MCF 10A (cell line): ENCODE results near the gene RNF208. TPM values are rescaled to one million over a fixed set of nuclear protein-coding genes. Genes with fewer than 3 reads are reported as not detected.
"Not testable (repeated sequence)": the region's sequence is repeated elsewhere in the genome, so short reads cannot be mapped to it uniquely, and the experiment has no call there.

Experiments
- BruUV-seq: library from RNA; stranded (reverse); fragments of 400-500 nt; replicated peaks from 2 replicates; lab custom pipeline; 2021; lab: Mats Ljungman, UMichigan
- CTCF ChIA-PET: fragments of 300-600 bp; sonication (Branson Sonifier 250); formaldehyde crosslinking; extraction: SDS; loops from one replicate; lab custom pipeline; 2021; ENCODE audit warnings: antibody characterized with exemption, inconsistent platforms; lab: Yijun Ruan, JAX
- POLR2A ChIA-PET: fragments of 300-600, 350-650 bp; sonication (Branson Sonifier 250); formaldehyde crosslinking; extraction: SDS; loops from one replicate; lab custom pipeline; 2020; ENCODE audit warnings: antibody characterized with exemption, inconsistent platforms; lab: Yijun Ruan, JAX
- DNase-seq: peaks from one replicate; pipeline ENCODE4 v3.0.0-alpha.2; 2018; ENCODE audit not compliant: unreplicated experiment
- H3K27ac Mint-ChIP-seq: one replicate; pipeline ENCODE4 v1.8.0; 2022; ENCODE audit warnings: mild to moderate bottlenecking, low read depth, mixed read lengths; ENCODE audit not compliant: unreplicated experiment
- H3K27me3 Mint-ChIP-seq: one replicate; pipeline ENCODE4 v1.8.0; 2022; ENCODE audit warnings: mixed read lengths; ENCODE audit not compliant: insufficient read depth, unreplicated experiment
- H3K36me3 Mint-ChIP-seq: one replicate; pipeline ENCODE4 v1.8.0; 2022; ENCODE audit warnings: mild to moderate bottlenecking, moderate library complexity, mixed read lengths; ENCODE audit not compliant: insufficient read depth, unreplicated experiment
- H3K4me1 Mint-ChIP-seq: one replicate; pipeline ENCODE4 v1.8.0; 2022; ENCODE audit warnings: mixed read lengths; ENCODE audit not compliant: insufficient read depth, unreplicated experiment
- H3K4me3 Mint-ChIP-seq: one replicate; pipeline ENCODE4 v1.8.0; 2022; ENCODE audit warnings: mild to moderate bottlenecking, moderate library complexity, mixed read lengths; ENCODE audit not compliant: unreplicated experiment
- H3K9me3 Mint-ChIP-seq: one replicate; pipeline ENCODE4 v1.8.0; 2022; ENCODE audit warnings: mixed read lengths; ENCODE audit not compliant: unreplicated experiment
- intact Hi-C: fragments of 100-400 bp; cut with micrococcal nuclease; formaldehyde crosslinking; loops from 2 replicates; pipeline ENCODE4 v1.14.1; 2022
- total RNA-seq: library from RNA; stranded (reverse); gene quantifications from 2 replicates; pipeline ENCODE4 v1.2.3, GENCODE V29; 2022
- TF ChIP-seq, protein P1 (sequence below): fragments of 200-600 bp; IDR thresholded peaks from one replicate; pipeline ENCODE4 v1.8.0; 2022; ENCODE audit warnings: antibody characterized with exemption, mild to moderate bottlenecking; ENCODE audit not compliant: unreplicated experiment

The RNF208 gene
- total RNA-seq, 1 experiment from 2014 or later = 2.5 TPM

DNA sequence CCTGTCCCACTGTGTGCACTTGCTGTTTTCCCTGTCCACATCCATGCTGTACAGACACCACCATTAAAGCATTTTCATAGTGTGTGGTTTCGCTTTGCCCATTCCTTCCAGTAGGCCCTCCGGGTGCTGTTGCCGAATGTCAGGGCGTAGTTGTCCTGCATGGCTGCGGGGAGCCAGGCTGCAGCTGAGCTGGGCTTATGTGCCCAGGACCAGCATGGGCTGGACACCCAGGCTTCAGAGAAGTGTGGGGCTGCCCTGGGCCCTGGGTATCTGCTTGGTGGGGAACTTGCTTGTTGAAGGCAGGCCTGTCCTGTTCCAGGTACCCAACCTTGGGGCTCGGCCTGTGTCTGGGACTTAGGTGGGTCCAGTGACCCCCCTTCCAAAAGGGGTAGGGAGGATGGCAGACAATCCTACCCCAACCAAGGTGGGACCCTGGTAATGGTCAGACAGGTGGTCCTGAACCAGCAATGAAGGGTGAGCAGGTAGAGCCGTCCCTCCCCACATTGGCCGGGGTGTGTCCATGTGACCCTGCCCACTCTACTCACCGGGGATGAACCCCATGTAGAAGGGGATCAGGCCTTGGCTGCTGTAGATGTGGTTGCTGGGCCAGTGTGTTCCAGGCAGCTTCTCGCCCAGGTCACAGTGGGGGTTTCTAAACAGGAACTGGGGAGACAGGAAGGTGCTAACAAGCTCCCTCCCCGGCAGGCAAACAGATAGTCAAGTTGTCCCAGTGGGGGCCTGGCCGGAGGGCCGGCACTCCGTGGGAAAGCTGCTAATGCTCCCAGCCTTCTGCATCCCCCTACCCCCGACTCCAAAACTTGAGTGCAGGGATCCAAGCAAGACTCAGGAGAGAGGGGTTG is 21.8 kb upstream of the RNF208 start:
- Mint-ChIP-seq H3K36me3 (peaks cover 45% of the 10 kb centered on the region), H3K4me1 (peaks cover 15% of the 10 kb centered on the region), H3K9me3 (no peaks in the 10 kb centered on the region), H3K27ac (peak overlapping the region; percentile 23), H3K4me3 (peak overlapping the region; percentile 80), H3K27me3 (no peaks in the 10 kb centered on the region)
- POLR2A ChIA-PET = interaction anchor here (0.6 to 8.6 kb wide), 2 partner anchors 11 to 200 kb away, joined by 3 to 118 read pairs; partner anchors contain the start of gene NELFB
- no TSS peak for BruUV-seq
- peak; percentile 38 for DNase-seq
- TF ChIP-seq, protein P1, sequence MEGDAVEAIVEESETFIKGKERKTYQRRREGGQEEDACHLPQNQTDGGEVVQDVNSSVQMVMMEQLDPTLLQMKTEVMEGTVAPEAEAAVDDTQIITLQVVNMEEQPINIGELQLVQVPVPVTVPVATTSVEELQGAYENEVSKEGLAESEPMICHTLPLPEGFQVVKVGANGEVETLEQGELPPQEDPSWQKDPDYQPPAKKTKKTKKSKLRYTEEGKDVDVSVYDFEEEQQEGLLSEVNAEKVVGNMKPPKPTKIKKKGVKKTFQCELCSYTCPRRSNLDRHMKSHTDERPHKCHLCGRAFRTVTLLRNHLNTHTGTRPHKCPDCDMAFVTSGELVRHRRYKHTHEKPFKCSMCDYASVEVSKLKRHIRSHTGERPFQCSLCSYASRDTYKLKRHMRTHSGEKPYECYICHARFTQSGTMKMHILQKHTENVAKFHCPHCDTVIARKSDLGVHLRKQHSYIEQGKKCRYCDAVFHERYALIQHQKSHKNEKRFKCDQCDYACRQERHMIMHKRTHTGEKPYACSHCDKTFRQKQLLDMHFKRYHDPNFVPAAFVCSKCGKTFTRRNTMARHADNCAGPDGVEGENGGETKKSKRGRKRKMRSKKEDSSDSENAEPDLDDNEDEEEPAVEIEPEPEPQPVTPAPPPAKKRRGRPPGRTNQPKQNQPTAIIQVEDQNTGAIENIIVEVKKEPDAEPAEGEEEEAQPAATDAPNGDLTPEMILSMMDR = no peak
- intact Hi-C loops = no loop called here
- CTCF ChIA-PET = interaction anchor here (0.6 to 1.3 kb wide), 3 partner anchors 10 to 179 kb away, joined by 3 to 11 read pairs (median 4); partner anchors contain the start of gene NELFB

DNA sequence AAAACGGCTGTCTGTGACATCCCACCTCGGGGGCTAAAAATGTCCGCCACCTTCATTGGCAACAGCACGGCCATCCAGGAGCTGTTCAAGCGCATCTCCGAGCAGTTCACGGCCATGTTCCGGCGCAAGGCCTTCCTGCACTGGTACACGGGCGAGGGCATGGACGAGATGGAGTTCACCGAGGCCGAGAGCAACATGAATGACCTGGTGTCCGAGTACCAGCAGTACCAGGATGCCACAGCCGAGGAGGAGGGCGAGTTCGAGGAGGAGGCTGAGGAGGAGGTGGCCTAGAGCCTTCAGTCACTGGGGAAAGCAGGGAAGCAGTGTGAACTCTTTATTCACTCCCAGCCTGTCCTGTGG is 21.2 kb upstream of the RNF208 start:
- H3K9me3 Mint-ChIP-seq, DNase-seq, intact Hi-C loops, BruUV-seq, H3K27me3 Mint-ChIP-seq: not testable (repeated sequence)
- Mint-ChIP-seq H3K4me1 (peaks cover 15% of the 10 kb centered on the region), H3K36me3 (peaks cover 45% of the 10 kb centered on the region), H3K4me3 (peak overlapping the region; percentile 80), H3K27ac (peak overlapping the region; percentile 23)
- ChIA-PET POLR2A (interaction anchor here (1.2 to 8.6 kb wide), 3 partner anchors 12 to 239 kb away, joined by 4 to 118 read pairs (median 5); partner anchors contain the start of gene NELFB), CTCF (interaction anchor here (0.9 to 1.4 kb wide), 2 partner anchors 16 to 24 kb away, joined by 3 to 5 read pairs; partner anchors contain the start of gene RNF224)

DNA sequence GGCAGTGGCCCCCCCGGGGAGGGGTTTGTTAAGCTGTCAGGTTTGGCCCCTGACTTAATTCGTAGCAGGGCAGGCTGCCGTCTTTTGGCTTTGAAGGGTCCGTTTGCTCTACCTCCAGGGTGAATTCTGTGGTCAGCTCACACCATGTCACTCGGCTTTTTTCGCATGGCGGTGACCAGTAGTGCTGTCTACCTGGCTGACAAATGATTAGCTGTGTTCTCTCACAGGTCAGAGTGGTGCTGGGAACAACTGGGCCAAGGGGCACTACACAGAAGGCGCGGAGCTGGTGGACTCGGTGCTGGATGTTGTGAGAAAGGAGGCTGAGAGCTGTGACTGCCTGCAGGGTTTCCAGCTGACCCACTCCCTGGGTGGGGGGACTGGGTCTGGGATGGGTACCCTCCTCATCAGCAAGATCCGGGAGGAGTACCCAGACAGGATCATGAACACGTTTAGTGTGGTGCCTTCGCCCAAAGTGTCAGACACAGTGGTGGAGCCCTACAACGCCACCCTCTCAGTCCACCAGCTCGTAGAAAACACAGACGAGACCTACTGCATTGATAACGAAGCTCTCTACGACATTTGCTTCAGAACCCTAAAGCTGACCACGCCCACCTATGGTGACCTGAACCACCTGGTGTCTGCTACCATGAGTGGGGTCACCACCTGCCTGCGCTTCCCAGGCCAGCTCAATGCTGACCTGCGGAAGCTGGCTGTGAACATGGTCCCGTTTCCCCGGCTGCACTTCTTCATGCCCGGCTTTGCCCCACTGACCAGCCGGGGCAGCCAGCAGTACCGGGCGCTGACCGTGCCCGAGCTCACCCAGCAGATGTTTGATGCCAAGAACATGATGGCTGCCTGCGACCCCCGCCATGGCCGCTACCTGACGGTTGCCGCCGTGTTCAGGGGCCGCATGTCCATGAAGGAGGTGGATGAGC is 20.5 kb upstream of the RNF208 start:
- no peak for DNase-seq
- Mint-ChIP-seq H3K4me3 (peak overlapping the region; percentile 80), H3K36me3 (peaks cover 45% of the 10 kb centered on the region), H3K4me1 (peaks cover 15% of the 10 kb centered on the region), H3K27me3 (no peaks in the 10 kb centered on the region), H3K9me3 (no peaks in the 10 kb centered on the region), H3K27ac (peak overlapping the region; percentile 94)
- intact Hi-C loops = no loop called here
- POLR2A ChIA-PET = interaction anchor here (0.6 to 8.6 kb wide), 10 partner anchors 12 to 240 kb away, joined by 3 to 118 read pairs (median 3); partner anchors contain the start of genes ANAPC2, NELFB, SSNA1 and TPRN
- CTCF ChIA-PET = interaction anchor here (0.5 to 1.4 kb wide), 7 partner anchors 12 to 283 kb away, joined by 3 to 5 read pairs (median 3); partner anchors contain the start of gene RNF224
- no TSS peak for BruUV-seq
- TF ChIP-seq, protein P1 = no peak
